ENCODE measurements around the gene MPPED2.

- TF ChIP-seq CTCF (IDR thresholded peaks at IDR 0.05; ENCODE audit: insufficient read depth, low read depth, low read length): no peak
- no peak for TF ChIP-seq EZH2 (IDR thresholded peaks at IDR 0.05; ENCODE audit: insufficient read depth, low read length)
These were observed 25.7 kb downstream of the MPPED2 start for GRCh38 chr11:30560206-30561106.
